ENCODE data around the gene BATF. TPM values are rescaled to one million over a fixed set of nuclear protein-coding genes. Genes with fewer than 3 reads are reported as not detected.

The BATF gene
- total and polyA plus RNA-seq, 5 donors from 2014 or later: 50.7 to 119 (median 104) TPM

DNA sequence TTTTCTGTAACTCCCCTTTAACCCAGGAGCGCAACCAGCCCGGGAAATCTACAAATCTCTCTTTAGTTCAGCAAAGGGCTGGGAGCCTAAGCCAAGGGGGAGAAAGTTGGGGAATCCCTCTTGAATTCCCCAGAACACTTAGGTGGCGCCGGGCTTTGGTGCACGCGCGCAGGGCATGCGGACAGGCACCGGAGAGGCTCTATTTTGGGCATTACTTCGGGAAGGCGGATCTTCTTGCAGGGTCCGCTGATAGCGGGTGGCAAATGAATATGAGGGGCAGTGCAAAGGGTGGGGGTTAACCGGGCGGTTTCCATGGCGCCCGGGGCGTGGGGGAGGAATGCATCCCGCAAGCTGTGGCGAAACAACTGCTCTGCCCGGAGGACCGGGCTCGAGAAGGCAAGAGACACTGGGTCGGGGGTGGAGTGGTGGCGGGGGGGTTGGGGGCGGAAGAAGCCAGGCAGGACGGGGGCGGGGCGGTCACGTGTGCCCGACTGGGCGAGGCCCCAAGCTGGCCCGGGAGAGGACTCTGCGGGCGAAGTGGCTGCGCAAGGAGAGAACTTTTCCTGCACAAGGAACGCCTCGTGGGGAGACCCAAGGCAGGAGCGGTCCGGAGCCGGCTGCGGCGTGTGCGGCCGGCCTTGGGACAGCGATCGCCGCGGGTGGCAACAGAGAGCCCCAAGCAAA, 56.0 kb downstream of the BATF start, which contains the start of gene FLVCR2:
FLVCR2 (plus strand) TSS at position 519 of the 684 bp plus-strand sequence. CDS start 353 bp downstream, outside the sequence.
- peak; percentile 71 to 74 for ATAC-seq (ENCODE audit: low read depth in 2 of 2)
- Histone ChIP-seq H3K27ac (ENCODE audit: insufficient read depth, low read length, poor library complexity, severe bottlenecking) (peak within 1 kb of the TSS; percentile 71), H3K9me3 (ENCODE audit: control insufficient read depth in 2 of 2, low read length in 2 of 2) (no peaks in the 10 kb centered on the region), H3K4me1 (ENCODE audit: control insufficient read depth, insufficient read depth, low read length, poor library complexity, severe bottlenecking) (peaks cover 30% of the 10 kb centered on the region), H3K4me3 (ENCODE audit: low read depth, low read length) (peak within 1 kb of the TSS; percentile 91), H3K27me3 (ENCODE audit: control insufficient read depth, insufficient read depth, low read length) (no peaks in the 10 kb centered on the region), H3K36me3 (ENCODE audit: control insufficient read depth, insufficient read depth, low read length) (no peaks in the 10 kb centered on the region)
- DNase-seq: peak; percentile 58 to 78 (median 62)
- Mint-ChIP-seq H3K27me3 (no peaks in the 10 kb centered on the region), H3K36me3 (no peaks in the 10 kb centered on the region), H3K9me3 (no peaks in the 10 kb centered on the region), H3K4me1 (peaks cover 0 to 13% (median 9%) of the 10 kb centered on the region in 4 donors), H3K27ac (peak within 1 kb of the TSS; percentile 32 to 93 (median 91)), H3K4me3 (no peak within 1 kb of the TSS)

DNA sequence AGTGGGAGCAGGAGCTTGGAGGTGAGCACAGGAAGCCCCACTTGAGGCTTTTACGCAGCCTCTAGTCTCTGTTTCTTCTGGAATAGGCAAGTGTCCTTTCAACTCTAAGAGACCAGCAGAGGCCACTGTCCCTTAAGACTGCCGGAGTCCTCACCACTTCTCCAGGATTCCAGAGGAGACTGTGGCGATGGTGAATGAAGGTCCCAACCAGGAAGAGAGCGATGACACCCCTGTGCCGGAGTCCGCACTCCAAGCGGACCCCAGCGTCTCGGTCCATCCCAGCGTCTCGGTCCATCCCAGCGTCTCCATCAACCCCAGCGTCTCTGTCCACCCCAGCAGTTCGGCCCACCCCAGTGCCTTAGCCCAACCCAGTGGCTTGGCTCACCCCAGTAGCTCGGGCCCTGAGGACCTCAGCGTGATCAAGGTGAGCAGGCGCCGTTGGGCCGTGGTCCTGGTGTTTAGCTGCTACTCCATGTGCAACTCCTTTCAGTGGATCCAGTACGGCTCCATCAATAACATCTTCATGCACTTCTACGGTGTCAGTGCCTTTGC, 56.6 kb downstream of the BATF start:
- Histone ChIP-seq H3K9me3 (ENCODE audit: control insufficient read depth in 2 of 2, low read length in 2 of 2) (no peaks in the 10 kb centered on the region), H3K27ac (ENCODE audit: insufficient read depth, low read length, poor library complexity, severe bottlenecking) (peak overlapping the region; percentile 71), H3K36me3 (ENCODE audit: control insufficient read depth, insufficient read depth, low read length) (no peaks in the 10 kb centered on the region), H3K4me1 (ENCODE audit: control insufficient read depth, insufficient read depth, low read length, poor library complexity, severe bottlenecking) (peaks cover 30% of the 10 kb centered on the region), H3K27me3 (ENCODE audit: control insufficient read depth, insufficient read depth, low read length) (no peaks in the 10 kb centered on the region), H3K4me3 (ENCODE audit: low read depth, low read length) (peak overlapping the region; percentile 86)
- Mint-ChIP-seq H3K27ac (no peak overlapping the region), H3K4me1 (peaks cover 0 to 13% (median 9%) of the 10 kb centered on the region in 4 donors), H3K9me3 (no peaks in the 10 kb centered on the region), H3K4me3 (no peak overlapping the region), H3K27me3 (no peaks in the 10 kb centered on the region), H3K36me3 (no peaks in the 10 kb centered on the region)
- ATAC-seq (ENCODE audit: low read depth in 2 of 2): peak; percentile 5 to 26
- no peak for DNase-seq

DNA sequence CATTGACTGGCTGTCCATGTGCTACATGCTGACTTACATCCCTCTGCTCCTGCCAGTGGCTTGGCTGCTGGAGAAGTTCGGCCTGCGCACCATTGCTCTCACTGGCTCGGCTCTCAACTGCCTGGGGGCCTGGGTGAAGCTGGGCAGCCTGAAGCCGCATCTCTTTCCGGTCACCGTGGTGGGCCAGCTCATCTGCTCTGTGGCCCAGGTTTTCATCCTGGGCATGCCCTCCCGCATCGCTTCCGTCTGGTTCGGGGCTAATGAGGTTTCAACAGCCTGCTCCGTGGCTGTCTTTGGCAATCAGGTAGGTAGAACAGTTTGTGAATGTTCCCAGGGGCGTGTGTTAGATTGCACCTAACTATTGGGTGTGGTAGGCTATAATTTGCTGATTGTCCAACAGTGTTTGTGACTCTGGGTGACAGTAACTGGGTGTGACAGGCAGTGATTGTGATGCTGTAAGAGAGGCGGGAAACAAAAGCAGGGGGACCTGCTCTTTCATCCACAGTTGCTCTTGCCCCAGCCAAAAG, 57.1 kb downstream of the BATF start:
- no peaks in the 10 kb centered on the region for H3K36me3 Mint-ChIP-seq
- H3K4me1 ChIP-seq (ENCODE audit: control insufficient read depth, insufficient read depth, low read length, poor library complexity, severe bottlenecking): peaks cover 30% of the 10 kb centered on the region
- H3K27me3 ChIP-seq (ENCODE audit: control insufficient read depth, insufficient read depth, low read length): no peaks in the 10 kb centered on the region
- no peaks in the 10 kb centered on the region for H3K27me3 Mint-ChIP-seq
- peaks cover 0 to 13% (median 9%) of the 10 kb centered on the region in 4 donors for H3K4me1 Mint-ChIP-seq
- H3K4me3 Mint-ChIP-seq: no peak overlapping the region
- ATAC-seq (ENCODE audit: low read depth in 2 of 2) (no peak), DNase-seq (no peak)
- peak overlapping the region; percentile 86 for H3K4me3 ChIP-seq (ENCODE audit: low read depth, low read length)
- H3K27ac ChIP-seq (ENCODE audit: insufficient read depth, low read length, poor library complexity, severe bottlenecking): no peak overlapping the region
- no peaks in the 10 kb centered on the region for H3K36me3 ChIP-seq (ENCODE audit: control insufficient read depth, insufficient read depth, low read length)
- H3K9me3 ChIP-seq (ENCODE audit: control insufficient read depth in 2 of 2, low read length in 2 of 2): no peaks in the 10 kb centered on the region
- H3K9me3 Mint-ChIP-seq: no peaks in the 10 kb centered on the region
- peak overlapping the region in 2 of 3 donors; percentile 32 to 67 for H3K27ac Mint-ChIP-seq

DNA sequence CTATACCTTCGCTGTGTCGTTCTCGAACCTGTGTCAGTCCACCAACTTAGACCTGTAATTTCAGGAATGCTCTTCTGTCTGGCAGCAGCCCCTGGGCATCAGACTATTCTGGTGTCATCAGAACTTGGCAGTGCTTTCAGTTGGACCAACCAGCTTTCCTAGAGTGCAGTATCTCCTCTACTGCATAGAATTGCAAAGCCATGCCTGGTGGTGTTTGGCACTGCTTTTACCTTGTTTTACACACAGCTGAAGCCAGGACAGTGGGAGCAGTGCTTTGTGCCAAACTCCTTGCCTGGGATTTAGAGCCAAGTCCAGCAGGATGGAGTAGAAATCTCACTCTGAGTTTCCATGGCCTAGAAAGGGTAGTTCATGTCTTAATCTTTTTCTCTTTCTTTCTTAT, 57.6 kb downstream of the BATF start:
- Histone ChIP-seq H3K4me3 (ENCODE audit: low read depth, low read length) (peak overlapping the region; percentile 86), H3K27me3 (ENCODE audit: control insufficient read depth, insufficient read depth, low read length) (no peaks in the 10 kb centered on the region), H3K9me3 (ENCODE audit: control insufficient read depth in 2 of 2, low read length in 2 of 2) (no peaks in the 10 kb centered on the region), H3K27ac (ENCODE audit: insufficient read depth, low read length, poor library complexity, severe bottlenecking) (no peak overlapping the region), H3K4me1 (ENCODE audit: control insufficient read depth, insufficient read depth, low read length, poor library complexity, severe bottlenecking) (peaks cover 30% of the 10 kb centered on the region), H3K36me3 (ENCODE audit: control insufficient read depth, insufficient read depth, low read length) (no peaks in the 10 kb centered on the region)
- Mint-ChIP-seq H3K27ac (no peak overlapping the region), H3K27me3 (no peaks in the 10 kb centered on the region), H3K4me1 (peaks cover 0 to 13% (median 10%) of the 10 kb centered on the region in 4 donors), H3K4me3 (no peak overlapping the region), H3K9me3 (no peaks in the 10 kb centered on the region), H3K36me3 (no peaks in the 10 kb centered on the region)
- no peak for ATAC-seq (ENCODE audit: low read depth in 2 of 2)
- DNase-seq: no peak

DNA sequence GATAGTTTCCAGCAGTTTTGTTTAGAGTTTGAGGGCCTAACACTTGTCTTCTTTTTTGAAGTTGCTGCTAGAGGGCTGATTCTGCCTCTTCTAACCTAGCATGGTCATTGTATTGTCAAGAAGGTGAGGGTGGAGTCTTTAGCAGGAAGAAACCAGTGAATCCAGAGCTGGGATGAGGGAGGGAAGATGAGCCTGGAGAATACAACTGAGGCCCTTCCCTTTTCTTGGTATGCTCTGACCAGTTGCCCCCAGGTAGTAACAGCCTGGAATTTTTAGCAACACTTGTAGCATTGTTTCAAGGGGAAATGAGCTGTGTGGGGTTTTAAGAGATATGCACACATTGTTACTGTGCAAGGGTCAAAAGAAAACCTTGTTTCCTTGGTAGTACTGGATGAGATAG, 65.1 kb downstream of the BATF start:
- no peak for DNase-seq
- ATAC-seq (ENCODE audit: low read depth in 2 of 2): no peak
- Histone ChIP-seq H3K4me3 (ENCODE audit: low read depth, low read length) (no peak overlapping the region), H3K27ac (ENCODE audit: insufficient read depth, low read length, poor library complexity, severe bottlenecking) (no peak overlapping the region), H3K4me1 (ENCODE audit: control insufficient read depth, insufficient read depth, low read length, poor library complexity, severe bottlenecking) (no peaks in the 10 kb centered on the region), H3K9me3 (ENCODE audit: control insufficient read depth in 2 of 2, low read length in 2 of 2) (no peaks in the 10 kb centered on the region), H3K36me3 (ENCODE audit: control insufficient read depth, insufficient read depth, low read length) (no peaks in the 10 kb centered on the region), H3K27me3 (ENCODE audit: control insufficient read depth, insufficient read depth, low read length) (no peaks in the 10 kb centered on the region)
- Mint-ChIP-seq H3K27me3 (no peaks in the 10 kb centered on the region), H3K4me1 (peaks cover 0 to 5% (median 2%) of the 10 kb centered on the region in 4 donors), H3K36me3 (peaks cover 5% of the 10 kb centered on the region), H3K27ac (peak overlapping the region in 1 of 3 donors; percentile 57), H3K4me3 (no peak overlapping the region), H3K9me3 (peaks cover 0 to 2% (median 0%) of the 10 kb centered on the region in 7 donors)

DNA sequence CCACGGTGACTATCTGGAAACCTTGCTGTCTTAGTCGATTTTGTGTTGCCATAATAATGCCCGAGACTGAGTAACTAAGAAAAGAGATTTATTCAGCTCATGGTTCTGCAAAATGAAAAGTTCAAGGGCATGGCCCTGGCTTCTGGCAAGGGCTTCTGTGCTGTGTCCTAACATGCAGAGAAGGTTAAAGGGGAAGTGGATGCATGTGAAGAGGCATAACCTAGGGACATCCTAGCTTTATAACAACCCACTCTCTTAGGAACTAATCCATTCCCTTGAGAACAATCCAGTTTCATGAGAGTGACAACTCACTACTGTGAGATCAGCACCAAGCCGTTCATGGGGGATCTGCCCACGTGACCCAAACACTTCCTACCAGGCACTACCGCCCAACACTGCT, 67.7 kb downstream of the BATF start:
- Mint-ChIP-seq H3K9me3 (peaks cover 0 to 2% (median 0%) of the 10 kb centered on the region in 7 donors), H3K4me1 (peaks cover 0 to 7% (median 3%) of the 10 kb centered on the region in 4 donors), H3K36me3 (peaks cover 10% of the 10 kb centered on the region), H3K4me3 (no peak overlapping the region), H3K27me3 (no peaks in the 10 kb centered on the region), H3K27ac (no peak overlapping the region)
- Histone ChIP-seq H3K4me1 (ENCODE audit: control insufficient read depth, insufficient read depth, low read length, poor library complexity, severe bottlenecking) (no peaks in the 10 kb centered on the region), H3K36me3 (ENCODE audit: control insufficient read depth, insufficient read depth, low read length) (no peaks in the 10 kb centered on the region), H3K27ac (ENCODE audit: insufficient read depth, low read length, poor library complexity, severe bottlenecking) (no peak overlapping the region), H3K27me3 (ENCODE audit: control insufficient read depth, insufficient read depth, low read length) (no peaks in the 10 kb centered on the region), H3K4me3 (ENCODE audit: low read depth, low read length) (no peak overlapping the region), H3K9me3 (ENCODE audit: control insufficient read depth in 2 of 2, low read length in 2 of 2) (no peaks in the 10 kb centered on the region)
- no peak for DNase-seq
- no peak for ATAC-seq (ENCODE audit: low read depth in 2 of 2)

DNA sequence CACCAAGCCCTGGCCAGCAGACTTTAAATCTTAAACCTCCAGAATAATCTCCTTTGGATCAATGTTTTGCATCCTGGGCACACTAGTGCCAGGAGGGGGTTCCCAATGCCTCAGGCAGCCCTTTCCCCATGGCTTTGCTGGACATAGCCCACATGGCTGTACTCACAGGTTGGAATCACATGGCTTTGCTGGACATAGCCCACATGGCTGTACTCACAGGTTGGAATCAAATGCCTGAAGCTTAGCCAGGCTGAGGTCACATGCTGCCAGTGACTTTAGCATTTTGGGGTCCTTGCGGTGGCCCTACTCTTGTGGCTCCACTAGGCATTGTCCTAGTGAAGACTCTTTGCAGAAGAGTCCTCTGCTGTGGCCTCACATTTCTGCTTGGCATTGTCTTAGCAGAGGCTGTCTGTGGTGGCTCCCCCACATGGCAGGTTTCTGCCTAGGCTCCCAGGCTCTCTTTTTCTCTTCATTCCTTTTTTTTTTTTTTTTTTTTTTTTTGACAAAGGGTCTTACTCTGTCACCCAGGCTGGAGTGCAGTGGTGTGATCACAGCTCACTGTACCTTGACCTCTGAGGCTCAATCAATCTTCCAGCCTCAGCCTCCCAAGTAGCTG, 69.2 kb downstream of the BATF start:
- peaks cover 0 to 2% (median 0%) of the 10 kb centered on the region in 7 donors for H3K9me3 Mint-ChIP-seq
- no peak overlapping the region for H3K27ac ChIP-seq (ENCODE audit: insufficient read depth, low read length, poor library complexity, severe bottlenecking)
- H3K4me1 Mint-ChIP-seq: peaks cover 0 to 7% (median 2%) of the 10 kb centered on the region in 4 donors
- no peaks in the 10 kb centered on the region for H3K27me3 ChIP-seq (ENCODE audit: control insufficient read depth, insufficient read depth, low read length)
- no peaks in the 10 kb centered on the region for H3K4me1 ChIP-seq (ENCODE audit: control insufficient read depth, insufficient read depth, low read length, poor library complexity, severe bottlenecking)
- H3K9me3 ChIP-seq (ENCODE audit: control insufficient read depth in 2 of 2, low read length in 2 of 2): no peaks in the 10 kb centered on the region
- H3K27ac Mint-ChIP-seq: no peak overlapping the region
- no peak for DNase-seq
- H3K4me3 Mint-ChIP-seq: no peak overlapping the region
- H3K36me3 Mint-ChIP-seq: peaks cover 10% of the 10 kb centered on the region
- no peak overlapping the region for H3K4me3 ChIP-seq (ENCODE audit: low read depth, low read length)
- no peak for ATAC-seq (ENCODE audit: low read depth in 2 of 2)
- no peaks in the 10 kb centered on the region for H3K36me3 ChIP-seq (ENCODE audit: control insufficient read depth, insufficient read depth, low read length)
- H3K27me3 Mint-ChIP-seq: no peaks in the 10 kb centered on the region
